Trophoblast cell (in vitro differentiated cells and primary cell): ENCODE results near the gene SEMA4B. TPM values are rescaled to one million over a fixed set of nuclear protein-coding genes. Genes with fewer than 3 reads are reported as not detected.

Experiments
- DNase-seq, 2 donors: peaks; one replicate each; pipeline ENCODE4 v3.0.0-alpha.2; 2016
- H2AFZ ChIP-seq: 2 replicates; pipeline ENCODE4 v1.6.1; 2013; ENCODE audit warnings: low read length, moderate library complexity, mild to moderate bottlenecking; ENCODE audit not compliant: insufficient read depth, poor library complexity
- H2AK5ac ChIP-seq: 2 replicates; pipeline ENCODE4 v1.6.1; 2013; ENCODE audit warnings: mild to moderate bottlenecking, low read length
- H2BK120ac ChIP-seq: 2 replicates; pipeline ENCODE4 v1.6.1; 2013; ENCODE audit warnings: low read length, mild to moderate bottlenecking, moderate library complexity; ENCODE audit not compliant: insufficient read depth, poor library complexity
- H2BK12ac ChIP-seq: 2 replicates; pipeline ENCODE4 v1.6.1; 2013; ENCODE audit warnings: mild to moderate bottlenecking, low read length, moderate library complexity
- H2BK5ac ChIP-seq: 2 replicates; pipeline ENCODE4 v1.6.1; 2013; ENCODE audit warnings: low read length, low read depth, moderate library complexity, mild to moderate bottlenecking; ENCODE audit not compliant: poor library complexity
- H3K14ac ChIP-seq: 2 replicates; pipeline ENCODE4 v1.6.1; 2013; ENCODE audit warnings: mild to moderate bottlenecking, low read length
- H3K18ac ChIP-seq: 2 replicates; pipeline ENCODE4 v1.6.1; 2013; ENCODE audit warnings: mild to moderate bottlenecking, low read length
- H3K23ac ChIP-seq: 2 replicates; pipeline ENCODE4 v1.6.1; 2013; ENCODE audit warnings: low read length
- H3K27ac ChIP-seq: 2 replicates; pipeline ENCODE4 v1.5.1; 2013; ENCODE audit warnings: low read depth, mild to moderate bottlenecking, inconsistent platforms, low read length, moderate library complexity
- H3K27me3 ChIP-seq: 2 replicates; pipeline ENCODE4 v1.6.1; 2013; ENCODE audit warnings: inconsistent platforms, mild to moderate bottlenecking, low read length, moderate library complexity; ENCODE audit not compliant: insufficient read depth
- H3K36me3 ChIP-seq, 2 experiments: 1 replicate in 1 of 2; 2 replicates in 1 of 2; pipeline ENCODE4 v1.6.1; 2013; ENCODE audit warnings: low read length in 2 of 2, mild to moderate bottlenecking in 2 of 2, moderate library complexity in 1 of 2; ENCODE audit not compliant: insufficient read depth in 2 of 2, control insufficient read depth in 1 of 2
- H3K4ac ChIP-seq: 2 replicates; pipeline ENCODE4 v1.6.1; 2013; ENCODE audit warnings: low read depth, mild to moderate bottlenecking, low read length, moderate library complexity
- H3K4me1 ChIP-seq, 2 experiments: 1 replicate in 1 of 2; 2 replicates in 1 of 2; pipeline ENCODE4 v1.6.1; 2013; ENCODE audit warnings: low read length in 2 of 2, mild to moderate bottlenecking in 2 of 2, moderate library complexity in 1 of 2; ENCODE audit not compliant: insufficient read depth in 2 of 2, control insufficient read depth in 1 of 2
- H3K4me2 ChIP-seq: 2 replicates; pipeline ENCODE4 v1.6.1; 2013; ENCODE audit warnings: inconsistent platforms, mild to moderate bottlenecking, low read length, moderate library complexity
- H3K4me3 ChIP-seq: 2 replicates; pipeline ENCODE4 v1.5.1; 2013; ENCODE audit warnings: mild to moderate bottlenecking, low read depth, low read length, inconsistent platforms
- H3K79me1 ChIP-seq: one replicate; pipeline ENCODE4 v1.6.1; 2013; ENCODE audit warnings: low read length
- H3K79me2 ChIP-seq: 2 replicates; pipeline ENCODE4 v1.6.1; 2013; ENCODE audit warnings: low read length, mild to moderate bottlenecking; ENCODE audit not compliant: control insufficient read depth, insufficient read depth, poor library complexity
- H3K9ac ChIP-seq: 2 replicates; pipeline ENCODE4 v1.6.1; 2013; ENCODE audit warnings: mild to moderate bottlenecking, low read length
- H3K9me3 ChIP-seq: 2 replicates; pipeline ENCODE4 v1.6.1; 2013; ENCODE audit warnings: low read depth, mild to moderate bottlenecking, control low read depth, inconsistent platforms, low read length; ENCODE audit not compliant: insufficient read depth
- H4K12ac ChIP-seq: 2 replicates; pipeline ENCODE4 v1.6.1; 2013; ENCODE audit warnings: low read depth, mild to moderate bottlenecking, low read length, moderate library complexity
- H4K8ac ChIP-seq: 2 replicates; pipeline ENCODE4 v1.6.1; 2013; ENCODE audit warnings: low read depth, mild to moderate bottlenecking, low read length, moderate library complexity
- H4K91ac ChIP-seq: one replicate; pipeline ENCODE4 v1.6.1; 2013; ENCODE audit warnings: low read depth, mild to moderate bottlenecking, low read length, moderate library complexity
- WGBS: extraction: QIAGEN DNeasy Blood & Tissue Kit; methylation state at CpG from one replicate; pipeline ENCODE4 v1.1.7; 2013; ENCODE audit warnings: missing lambda C conversion rate; ENCODE audit not compliant: insufficient read length, insufficient coverage; ENCODE audit errors: extremely low coverage; 5-methylcytosine and 5-hydroxymethylcytosine counted together
- polyA plus RNA-seq: library from polyadenylated mRNA; stranded (reverse); fragments of 200-250 nt; gene quantifications from 2 replicates; pipeline ENCODE4 v1.2.3, GENCODE V29; 2013

Gene SEMA4B, protein sequence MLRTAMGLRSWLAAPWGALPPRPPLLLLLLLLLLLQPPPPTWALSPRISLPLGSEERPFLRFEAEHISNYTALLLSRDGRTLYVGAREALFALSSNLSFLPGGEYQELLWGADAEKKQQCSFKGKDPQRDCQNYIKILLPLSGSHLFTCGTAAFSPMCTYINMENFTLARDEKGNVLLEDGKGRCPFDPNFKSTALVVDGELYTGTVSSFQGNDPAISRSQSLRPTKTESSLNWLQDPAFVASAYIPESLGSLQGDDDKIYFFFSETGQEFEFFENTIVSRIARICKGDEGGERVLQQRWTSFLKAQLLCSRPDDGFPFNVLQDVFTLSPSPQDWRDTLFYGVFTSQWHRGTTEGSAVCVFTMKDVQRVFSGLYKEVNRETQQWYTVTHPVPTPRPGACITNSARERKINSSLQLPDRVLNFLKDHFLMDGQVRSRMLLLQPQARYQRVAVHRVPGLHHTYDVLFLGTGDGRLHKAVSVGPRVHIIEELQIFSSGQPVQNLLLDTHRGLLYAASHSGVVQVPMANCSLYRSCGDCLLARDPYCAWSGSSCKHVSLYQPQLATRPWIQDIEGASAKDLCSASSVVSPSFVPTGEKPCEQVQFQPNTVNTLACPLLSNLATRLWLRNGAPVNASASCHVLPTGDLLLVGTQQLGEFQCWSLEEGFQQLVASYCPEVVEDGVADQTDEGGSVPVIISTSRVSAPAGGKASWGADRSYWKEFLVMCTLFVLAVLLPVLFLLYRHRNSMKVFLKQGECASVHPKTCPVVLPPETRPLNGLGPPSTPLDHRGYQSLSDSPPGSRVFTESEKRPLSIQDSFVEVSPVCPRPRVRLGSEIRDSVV
- polyA plus RNA-seq = 20.8 and 21.0 TPM in 2 replicates

DNA sequence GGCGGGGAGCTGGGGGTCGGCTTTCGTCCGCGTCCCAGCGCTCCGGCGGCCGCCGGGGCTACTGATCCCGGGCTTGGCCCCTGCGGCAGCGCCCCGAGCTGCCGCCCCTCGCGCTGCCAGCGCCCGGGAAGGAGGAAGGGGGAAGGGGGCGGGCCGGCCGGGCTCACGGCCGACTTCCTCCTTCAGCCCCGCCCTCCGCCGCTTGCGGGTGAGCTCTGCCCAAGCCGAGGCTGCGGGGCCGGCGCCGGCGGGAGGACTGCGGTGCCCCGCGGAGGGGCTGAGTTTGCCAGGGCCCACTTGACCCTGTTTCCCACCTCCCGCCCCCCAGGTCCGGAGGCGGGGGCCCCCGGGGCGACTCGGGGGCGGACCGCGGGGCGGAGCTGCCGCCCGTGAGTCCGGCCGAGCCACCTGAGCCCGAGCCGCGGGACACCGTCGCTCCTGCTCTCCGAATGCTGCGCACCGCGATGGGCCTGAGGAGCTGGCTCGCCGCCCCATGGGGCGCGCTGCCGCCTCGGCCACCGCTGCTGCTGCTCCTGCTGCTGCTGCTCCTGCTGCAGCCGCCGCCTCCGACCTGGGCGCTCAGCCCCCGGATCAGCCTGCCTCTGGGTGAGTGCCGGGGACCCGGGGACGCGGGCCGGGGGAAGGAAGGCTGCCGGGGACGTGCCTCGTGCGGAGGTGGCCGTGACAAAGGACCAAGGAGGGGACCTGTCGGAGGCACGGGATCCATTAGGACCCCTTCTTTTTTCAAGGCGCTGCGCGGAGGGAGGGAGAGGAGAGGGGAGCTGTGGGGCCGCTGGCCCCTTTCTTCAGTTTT lies at the start of gene SEMA4B:
Gene SEMA4B (plus strand): TSS at position 201 of the 814 bp plus-strand sequence. CDS start 249 bp downstream, at position 450.
- H2AK5ac ChIP-seq = no peak within 1 kb of the TSS
- peak within 1 kb of the TSS; percentile 12 for H2BK12ac ChIP-seq
- no peak within 1 kb of the TSS for H3K23ac ChIP-seq
- H3K27me3 ChIP-seq = no peaks in the 10 kb centered on the region
- H3K36me3 ChIP-seq = peaks cover under 1 to 5% of the 10 kb centered on the region in 2 experiments
- peak within 1 kb of the TSS; percentile 67 for H2BK120ac ChIP-seq
- H3K27ac ChIP-seq = no peak within 1 kb of the TSS
- H4K8ac ChIP-seq = peak within 1 kb of the TSS; percentile 92
- peaks cover 5% of the 10 kb centered on the region for H3K79me2 ChIP-seq
- H2AFZ ChIP-seq = peak within 1 kb of the TSS; percentile 41
- H3K4me2 ChIP-seq = peak within 1 kb of the TSS; percentile 93
- H2BK5ac ChIP-seq = peak within 1 kb of the TSS; percentile 62
- peak within 1 kb of the TSS; percentile 60 for H3K9ac ChIP-seq
- H3K4me3 ChIP-seq = peak within 1 kb of the TSS; percentile 91
- H3K4ac ChIP-seq = no peak within 1 kb of the TSS
- H4K91ac ChIP-seq = peak within 1 kb of the TSS; percentile 77
- DNase-seq = peak; percentile 34 to 69
- H3K4me1 ChIP-seq = peaks cover 4 to 11% of the 10 kb centered on the region in 2 experiments
- peak within 1 kb of the TSS; percentile 71 for H3K14ac ChIP-seq
- peak within 1 kb of the TSS; percentile 62 for H3K18ac ChIP-seq
- peaks cover 8% of the 10 kb centered on the region for H3K79me1 ChIP-seq
- no CpG with 5 or more reads among the region's 88 CpGs for WGBS
- H4K12ac ChIP-seq = peak within 1 kb of the TSS; percentile 79
- peaks cover 3% of the 10 kb centered on the region for H3K9me3 ChIP-seq

DNA sequence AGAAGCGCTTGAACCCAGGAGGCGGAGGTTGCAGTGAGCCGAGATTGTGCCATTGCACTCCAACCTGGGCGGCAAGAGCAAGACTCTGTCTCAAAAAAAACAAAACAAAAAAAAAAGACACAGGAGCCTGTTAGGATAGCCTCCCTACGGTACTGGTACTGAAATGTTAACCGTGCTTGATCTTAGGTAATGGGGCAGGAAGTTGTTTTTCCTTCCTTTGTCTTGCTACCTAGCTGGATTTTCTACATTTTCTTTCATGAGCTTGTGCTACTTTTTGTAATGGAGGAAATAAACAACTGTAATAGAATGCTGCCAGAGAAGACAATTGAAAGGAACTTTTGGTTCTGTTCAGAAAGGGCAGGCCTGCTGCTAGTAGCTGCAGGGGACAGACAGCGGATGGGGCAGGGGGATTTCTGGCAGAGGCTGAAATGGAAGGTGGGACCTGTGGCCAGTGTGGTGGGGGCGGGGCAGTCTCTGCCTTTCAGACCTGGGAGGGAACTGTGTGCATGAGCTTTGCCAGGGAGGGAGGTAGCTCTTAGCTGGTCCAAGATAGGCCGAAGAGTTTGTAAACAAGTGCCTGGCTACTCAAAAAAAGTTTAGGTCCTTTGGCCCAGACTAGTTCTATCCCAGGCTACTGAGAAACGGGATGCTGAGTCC lies 49.0 kb upstream of the SEMA4B start:
- H2BK120ac ChIP-seq = no peak overlapping the region

DNA sequence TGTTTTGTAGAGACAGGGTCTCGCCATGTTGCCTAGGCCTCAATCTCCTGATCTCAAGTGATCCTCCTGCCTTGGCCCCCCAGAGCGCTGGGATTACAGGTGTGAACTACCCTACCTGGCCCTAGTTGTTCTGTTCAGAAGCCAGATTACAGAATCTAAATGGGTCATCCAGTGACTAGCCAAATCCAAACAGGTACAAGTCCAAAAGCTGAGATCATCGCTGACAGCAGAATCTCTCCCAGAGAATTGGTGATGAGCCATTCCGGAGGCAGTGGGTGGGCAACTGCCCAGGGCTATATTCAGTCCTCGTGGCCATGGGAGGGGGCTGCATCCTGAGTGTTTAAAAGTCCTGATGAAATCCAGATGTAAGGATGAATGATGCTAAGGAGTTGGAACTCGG lies 47.5 kb upstream of the SEMA4B start:
- no peak overlapping the region for H3K23ac ChIP-seq
- no peak overlapping the region for H2BK120ac ChIP-seq
- no peaks in the 10 kb centered on the region for H3K79me2 ChIP-seq
- no peak overlapping the region for H3K14ac ChIP-seq
- H2AFZ ChIP-seq = no peak overlapping the region
- no peaks in the 10 kb centered on the region for H3K27me3 ChIP-seq
- no peak overlapping the region for H2BK5ac ChIP-seq
- H3K4me1 ChIP-seq = peaks cover 16 to 25% of the 10 kb centered on the region in 2 experiments
- H3K4ac ChIP-seq = no peak overlapping the region
- no peak overlapping the region for H3K27ac ChIP-seq
- H3K9me3 ChIP-seq = no peaks in the 10 kb centered on the region
- DNase-seq = no peak
- H3K79me1 ChIP-seq = peaks cover 4% of the 10 kb centered on the region
- H2BK12ac ChIP-seq = peak overlapping the region; percentile 11
- H3K4me3 ChIP-seq = no peak overlapping the region
- no peak overlapping the region for H3K9ac ChIP-seq
- H3K18ac ChIP-seq = no peak overlapping the region
- H4K12ac ChIP-seq = no peak overlapping the region
- WGBS = no CpG with 5 or more reads among the region's 6 CpGs
- peak overlapping the region; percentile 42 for H4K91ac ChIP-seq
- H2AK5ac ChIP-seq = no peak overlapping the region
- H3K36me3 ChIP-seq = no peaks in the 10 kb centered on the region
- H4K8ac ChIP-seq = no peak overlapping the region
- H3K4me2 ChIP-seq = no peak overlapping the region

More for the DNA sequence above, 49.0 kb upstream of the SEMA4B start:
- H3K14ac ChIP-seq = no peak overlapping the region
- H3K4ac ChIP-seq = no peak overlapping the region
- H3K4me2 ChIP-seq = no peak overlapping the region
- H3K18ac ChIP-seq = no peak overlapping the region
- H2AFZ ChIP-seq = peak overlapping the region; percentile 20
- H4K12ac ChIP-seq = no peak overlapping the region
- no peak overlapping the region for H3K4me3 ChIP-seq
- no peak overlapping the region for H4K8ac ChIP-seq
- no peak overlapping the region for H2BK5ac ChIP-seq
- DNase-seq = peak in 1 of 2 donors; percentile 83
- H3K79me1 ChIP-seq = peaks cover 2% of the 10 kb centered on the region
- no peaks in the 10 kb centered on the region for H3K27me3 ChIP-seq
- no peaks in the 10 kb centered on the region for H3K36me3 ChIP-seq
- no peak overlapping the region for H4K91ac ChIP-seq
- H2BK12ac ChIP-seq = peak overlapping the region; percentile 84
- H3K27ac ChIP-seq = peak overlapping the region; percentile 50
- H2AK5ac ChIP-seq = no peak overlapping the region
- H3K79me2 ChIP-seq = no peaks in the 10 kb centered on the region
- H3K9ac ChIP-seq = no peak overlapping the region
- no CpG with 5 or more reads among the region's 10 CpGs for WGBS
- H3K23ac ChIP-seq = no peak overlapping the region
- peaks cover 13 to 22% of the 10 kb centered on the region in 2 experiments for H3K4me1 ChIP-seq
- H3K9me3 ChIP-seq = no peaks in the 10 kb centered on the region
